Natural killer cell (primary cell): ENCODE measurements around the gene SMIM36. TPM values are rescaled to one million over a fixed set of nuclear protein-coding genes. Genes with fewer than 3 reads are reported as not detected.

Experiments
- ATAC-seq, 3 donors: fragments of 150-1000 bp in 2 of 3; fragments of 200-7000 bp in 1 of 3; cut with Tn5 transposase; 1 replicate in 1 of 3; 2 replicates in 2 of 3; pipeline ENCODE4 v1.10.0; 2021; ENCODE audit warnings: mild to moderate bottlenecking in 2 of 3, moderate library complexity in 2 of 3
- DNase-seq, 2 donors: peaks; one replicate each; pipeline versions ENCODE4 v3.0.0 to v3.0.0-alpha.2; 2013 to 2021; ENCODE audit warnings: mixed read lengths in 1 of 2
- H3K27ac ChIP-seq: one replicate; pipeline ENCODE4 v1.5.1; 2013; ENCODE audit warnings: mild to moderate bottlenecking, low read length
- H3K27me3 ChIP-seq: one replicate; pipeline ENCODE4 v1.6.1; 2013; ENCODE audit warnings: low read length; ENCODE audit not compliant: control insufficient read depth, insufficient read depth
- H3K36me3 ChIP-seq: one replicate; pipeline ENCODE4 v1.6.1; 2013; ENCODE audit warnings: low read length; ENCODE audit not compliant: control insufficient read depth, insufficient read depth
- H3K4me1 ChIP-seq: one replicate; pipeline ENCODE4 v1.6.1; 2013; ENCODE audit warnings: low read length; ENCODE audit not compliant: control insufficient read depth, insufficient read depth
- H3K4me3 ChIP-seq: one replicate; pipeline ENCODE4 v1.5.1; 2013; ENCODE audit warnings: low read length
- H3K9me3 ChIP-seq: one replicate; pipeline ENCODE4 v1.6.1; 2013; ENCODE audit warnings: low read length; ENCODE audit not compliant: control insufficient read depth, insufficient read depth
- H3K27ac Mint-ChIP-seq, 2 donors: one replicate each; pipeline ENCODE4 v1.8.0; 2022; ENCODE audit warnings: mild to moderate bottlenecking in 2 of 2, mixed read lengths in 2 of 2, moderate library complexity in 1 of 2
- H3K27me3 Mint-ChIP-seq, 2 donors: one replicate each; pipeline ENCODE4 v1.8.0; 2022; ENCODE audit warnings: low read depth in 2 of 2, mixed read lengths in 2 of 2
- H3K36me3 Mint-ChIP-seq: one replicate; pipeline ENCODE4 v1.8.0; 2022; ENCODE audit warnings: mixed read lengths
- H3K4me1 Mint-ChIP-seq, 2 donors: one replicate each; pipeline ENCODE4 v1.8.0; 2022; ENCODE audit warnings: mixed read lengths in 2 of 2
- H3K4me3 Mint-ChIP-seq: one replicate; pipeline ENCODE4 v1.8.0; 2022; ENCODE audit warnings: mild to moderate bottlenecking, moderate library complexity, mixed read lengths
- H3K9me3 Mint-ChIP-seq, 2 donors: one replicate each; pipeline ENCODE4 v1.8.0; 2022; ENCODE audit warnings: mixed read lengths in 2 of 2
- WGBS: methylation state at CpG from one replicate; pipeline ENCODE4 v1.1.7; 2013; ENCODE audit warnings: missing lambda C conversion rate; ENCODE audit not compliant: insufficient coverage; 5-methylcytosine and 5-hydroxymethylcytosine counted together
- intact Hi-C: fragments of 100-400 bp; cut with micrococcal nuclease; formaldehyde crosslinking; loops from one replicate; pipeline ENCODE4 v1.14.2; 2022
- total RNA-seq, 4 donors: library from RNA; stranded (reverse); fragments of 120-200 nt in 1 of 4; gene quantifications; one replicate each; pipeline versions ENCODE4 v1.2.3 to v1.2.4, GENCODE V29; 2013 to 2022
- TF ChIP-seq, protein P1 (sequence below): fragments of 200-600 bp; IDR thresholded peaks from one replicate; pipeline ENCODE4 v1.8.0; 2022; ENCODE audit warnings: antibody characterized with exemption

The SMIM36 gene
- total RNA-seq, 3 donors from 2014 or later (not counting 1 experiment from before 2014, with no cell fraction given) = not detected

DNA sequence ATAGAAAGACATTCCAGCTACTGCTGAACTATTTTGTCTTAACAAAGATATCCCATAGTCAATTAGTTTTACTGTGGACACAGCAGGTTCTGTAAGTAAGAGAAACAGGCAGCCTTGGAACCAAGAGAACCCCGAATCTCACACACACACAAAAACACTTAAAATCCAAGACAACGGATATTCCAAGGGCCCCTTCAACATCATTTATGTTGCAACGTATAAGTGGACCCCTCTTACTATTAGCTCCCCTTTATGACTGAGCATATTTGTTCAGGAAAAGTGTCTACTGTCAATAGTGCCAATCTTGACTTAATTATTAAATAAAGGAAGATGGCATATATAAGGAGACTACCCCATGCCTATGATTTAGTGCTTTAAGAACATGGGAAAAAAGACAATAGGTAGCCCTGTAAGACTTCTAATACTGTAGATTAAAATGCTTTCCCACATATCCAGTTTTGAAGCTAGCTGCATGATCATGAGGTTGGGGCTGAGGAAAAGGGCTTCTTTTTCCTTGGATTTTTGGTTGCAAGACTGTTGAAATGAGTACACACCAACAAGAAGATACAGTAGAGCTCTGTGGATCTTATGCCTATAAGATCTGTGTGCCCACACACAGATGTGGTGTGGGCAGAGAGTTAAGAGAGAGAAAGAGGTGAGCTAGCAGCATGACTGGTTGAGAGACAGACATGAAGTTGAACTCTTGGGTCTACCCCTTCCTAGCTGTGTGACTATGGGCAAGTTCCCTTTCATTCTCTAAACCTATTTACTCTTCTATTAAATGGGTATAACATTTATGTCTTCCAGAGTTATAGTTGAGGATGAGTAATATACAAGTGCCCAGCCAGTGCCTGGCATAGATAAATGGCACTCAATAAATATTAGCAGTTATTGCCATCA is 92.6 kb downstream of the SMIM36 start:
- H3K27me3 ChIP-seq = peaks cover 7% of the 10 kb centered on the region
- no peaks in the 10 kb centered on the region for H3K9me3 Mint-ChIP-seq
- H3K36me3 ChIP-seq = no peaks in the 10 kb centered on the region
- H3K4me3 Mint-ChIP-seq = peak overlapping the region; percentile 91
- H3K36me3 Mint-ChIP-seq = no peaks in the 10 kb centered on the region
- WGBS = 89% methylated on average over 3 of the region's 3 CpGs
- H3K27me3 Mint-ChIP-seq = peaks cover 5 to 7% of the 10 kb centered on the region in 2 donors
- no peaks in the 10 kb centered on the region for H3K9me3 ChIP-seq
- no peak for ATAC-seq
- intact Hi-C loops = no loop called here
- peak overlapping the region; percentile 86 to 93 for H3K27ac Mint-ChIP-seq
- H3K27ac ChIP-seq = peak overlapping the region; percentile 85
- TF ChIP-seq, protein P1, sequence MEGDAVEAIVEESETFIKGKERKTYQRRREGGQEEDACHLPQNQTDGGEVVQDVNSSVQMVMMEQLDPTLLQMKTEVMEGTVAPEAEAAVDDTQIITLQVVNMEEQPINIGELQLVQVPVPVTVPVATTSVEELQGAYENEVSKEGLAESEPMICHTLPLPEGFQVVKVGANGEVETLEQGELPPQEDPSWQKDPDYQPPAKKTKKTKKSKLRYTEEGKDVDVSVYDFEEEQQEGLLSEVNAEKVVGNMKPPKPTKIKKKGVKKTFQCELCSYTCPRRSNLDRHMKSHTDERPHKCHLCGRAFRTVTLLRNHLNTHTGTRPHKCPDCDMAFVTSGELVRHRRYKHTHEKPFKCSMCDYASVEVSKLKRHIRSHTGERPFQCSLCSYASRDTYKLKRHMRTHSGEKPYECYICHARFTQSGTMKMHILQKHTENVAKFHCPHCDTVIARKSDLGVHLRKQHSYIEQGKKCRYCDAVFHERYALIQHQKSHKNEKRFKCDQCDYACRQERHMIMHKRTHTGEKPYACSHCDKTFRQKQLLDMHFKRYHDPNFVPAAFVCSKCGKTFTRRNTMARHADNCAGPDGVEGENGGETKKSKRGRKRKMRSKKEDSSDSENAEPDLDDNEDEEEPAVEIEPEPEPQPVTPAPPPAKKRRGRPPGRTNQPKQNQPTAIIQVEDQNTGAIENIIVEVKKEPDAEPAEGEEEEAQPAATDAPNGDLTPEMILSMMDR = no peak
- H3K4me1 ChIP-seq = peaks cover 19% of the 10 kb centered on the region
- DNase-seq = no peak
- H3K4me1 Mint-ChIP-seq = peaks cover 64 to 73% of the 10 kb centered on the region in 2 donors
- H3K4me3 ChIP-seq = no peak overlapping the region

DNA sequence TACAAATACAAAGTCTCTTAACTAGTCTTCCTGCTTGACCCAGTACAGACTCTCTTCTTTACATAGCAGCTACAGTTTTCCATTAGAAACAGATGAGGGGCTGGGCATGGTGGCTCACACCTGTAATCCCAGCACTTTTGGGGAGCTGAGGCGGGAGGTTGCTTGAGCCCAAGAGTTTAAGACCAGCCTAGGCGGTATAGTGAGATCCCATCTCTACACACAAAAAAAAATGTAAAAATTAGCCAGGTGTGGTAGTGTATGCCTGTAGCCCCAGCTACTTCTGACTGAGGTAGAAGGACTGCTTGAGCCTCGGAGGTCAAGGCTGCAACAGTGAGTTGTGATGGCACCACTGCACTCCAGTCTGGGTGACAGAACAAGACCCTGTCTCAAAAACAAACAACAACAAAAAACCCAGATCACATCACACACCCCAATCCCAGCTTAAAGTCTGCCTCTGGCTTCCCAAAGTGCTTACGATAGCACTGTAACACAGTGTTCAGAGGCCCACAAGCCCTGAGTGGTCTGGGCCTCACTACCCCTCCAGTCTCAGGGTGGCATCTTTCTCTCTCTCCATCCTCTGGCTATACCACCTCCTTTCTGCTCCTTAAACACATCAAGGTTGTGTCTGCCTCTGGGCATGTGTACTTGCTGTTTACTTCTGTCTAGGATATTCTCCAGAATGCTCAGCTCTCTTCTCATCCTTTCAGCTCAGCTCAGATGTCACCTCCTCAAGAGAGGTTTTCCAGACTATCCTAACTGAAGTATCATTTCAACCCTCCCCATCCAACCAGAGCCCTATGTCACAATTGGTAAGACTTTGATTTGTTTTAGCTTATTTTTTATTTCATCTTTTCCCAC is 93.6 kb downstream of the SMIM36 start:
- ATAC-seq = no peak
- no peak overlapping the region for H3K4me3 Mint-ChIP-seq

GRCh38 chr17:55416470-55417052 is 94.7 kb downstream of the SMIM36 start:
- H3K4me1 Mint-ChIP-seq = peaks cover 64 to 70% of the 10 kb centered on the region in 2 donors
- peak overlapping the region in 1 of 2 donors; percentile 93 for H3K27ac Mint-ChIP-seq

More for the DNA sequence above, 93.6 kb downstream of the SMIM36 start:
- Mint-ChIP-seq H3K4me1 (peaks cover 64 to 74% of the 10 kb centered on the region in 2 donors), H3K27me3 (no peaks in the 10 kb centered on the region), H3K27ac (peak overlapping the region; percentile 86 to 93), H3K36me3 (no peaks in the 10 kb centered on the region), H3K9me3 (no peaks in the 10 kb centered on the region)
- DNase-seq = no peak
- TF ChIP-seq, protein P1 = no peak
- H3K4me3 ChIP-seq = no peak overlapping the region
- no peaks in the 10 kb centered on the region for H3K27me3 ChIP-seq
- peaks cover 6% of the 10 kb centered on the region for H3K36me3 ChIP-seq
- no peak overlapping the region for H3K27ac ChIP-seq
- peaks cover 19% of the 10 kb centered on the region for H3K4me1 ChIP-seq
- no peaks in the 10 kb centered on the region for H3K9me3 ChIP-seq
- intact Hi-C loops = no loop called here
- WGBS = 95% methylated on average over 3 of the region's 4 CpGs

More at GRCh38 chr17:55416470-55417052, 94.7 kb downstream of the SMIM36 start:
- H3K9me3 Mint-ChIP-seq = no peaks in the 10 kb centered on the region
- H3K27me3 Mint-ChIP-seq = no peaks in the 10 kb centered on the region
- no peak for DNase-seq
- WGBS = 70% methylated on average over 3 of the region's 4 CpGs
- H3K4me3 Mint-ChIP-seq = no peak overlapping the region
- Histone ChIP-seq H3K27me3 (no peaks in the 10 kb centered on the region), H3K4me3 (no peak overlapping the region), H3K36me3 (peaks cover 16% of the 10 kb centered on the region), H3K27ac (no peak overlapping the region), H3K9me3 (no peaks in the 10 kb centered on the region), H3K4me1 (peaks cover 13% of the 10 kb centered on the region)
- intact Hi-C loops = no loop called here
- ATAC-seq = no peak
- no peaks in the 10 kb centered on the region for H3K36me3 Mint-ChIP-seq
- TF ChIP-seq, protein P1 = no peak
